Measurements from ENCODE around the gene COQ10A. TPM values are rescaled to one million over a fixed set of nuclear protein-coding genes. Genes with fewer than 3 reads are reported as not detected.

The COQ10A gene
- total and polyA plus RNA-seq, 2 of the 8 experiments (the other 6 are each of a cell fraction or from before 2014, with no cell fraction given), result 21.8 to 42.9 TPM

DNA sequence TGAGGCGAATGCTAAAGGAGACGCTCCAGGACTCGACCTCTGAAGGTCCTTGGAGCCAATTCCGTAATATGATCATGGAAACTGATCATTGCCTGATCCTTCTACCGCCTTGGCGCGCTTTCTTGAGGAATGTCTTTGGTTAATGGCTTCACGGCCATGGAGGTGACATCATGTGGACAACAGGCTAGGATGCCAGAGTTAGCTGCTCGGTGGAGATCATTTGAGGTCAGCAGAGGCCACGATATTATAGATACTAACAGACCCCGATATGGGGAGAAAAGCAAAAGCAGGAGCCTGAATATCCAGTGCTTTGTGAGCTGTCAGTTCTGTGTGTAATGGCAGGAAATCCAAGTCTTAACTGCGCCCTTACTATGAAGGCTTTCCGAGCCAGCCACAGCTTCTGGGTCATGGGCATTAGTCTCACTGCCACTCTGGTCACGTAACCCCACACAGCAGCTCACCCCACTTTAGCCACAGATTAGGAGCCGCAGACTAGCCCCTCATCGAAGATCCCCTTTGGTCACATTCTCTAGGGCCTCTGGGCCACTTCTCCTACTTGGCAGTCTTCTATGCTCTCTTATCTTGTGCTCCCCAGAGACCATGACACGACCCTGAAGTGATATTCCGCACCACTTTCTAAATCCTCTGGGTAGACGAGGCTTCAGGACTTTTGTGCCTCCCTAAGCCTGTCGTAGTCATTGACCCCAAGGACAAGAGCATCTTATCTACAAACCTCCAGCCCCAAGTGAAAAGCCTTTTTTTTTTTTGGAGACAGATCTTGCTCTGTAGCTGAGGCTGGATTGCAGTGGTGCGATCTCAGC lies 34.1 kb downstream of the COQ10A start (continued):
- TF ChIP-seq POU5F1 (IDR thresholded peaks at IDR 0.05; ENCODE audit: low read depth, low read length), result no peak
- TF ChIP-seq NANOG (IDR thresholded peaks at IDR 0.05; ENCODE audit: insufficient read depth, low read depth, low read length, poor library complexity, severe bottlenecking), result no peak
- peak; percentile 17; the same call in 1 of the 2 replicates for TF ChIP-seq YY1 (IDR thresholded peaks at IDR 0.05; ENCODE audit: low read depth, low read length)
